GM19324 (cell line): ENCODE measurements around the gene BCAT1.

Experiments
- ATAC-seq: cut with Tn5 transposase; IDR thresholded peaks from one replicate; pipeline ENCODE4 v1.9.1; 2021; ENCODE audit warnings: mild to moderate bottlenecking, moderate library complexity; ENCODE audit not compliant: unreplicated experiment, low FRiP score

The BCAT1 gene

DNA sequence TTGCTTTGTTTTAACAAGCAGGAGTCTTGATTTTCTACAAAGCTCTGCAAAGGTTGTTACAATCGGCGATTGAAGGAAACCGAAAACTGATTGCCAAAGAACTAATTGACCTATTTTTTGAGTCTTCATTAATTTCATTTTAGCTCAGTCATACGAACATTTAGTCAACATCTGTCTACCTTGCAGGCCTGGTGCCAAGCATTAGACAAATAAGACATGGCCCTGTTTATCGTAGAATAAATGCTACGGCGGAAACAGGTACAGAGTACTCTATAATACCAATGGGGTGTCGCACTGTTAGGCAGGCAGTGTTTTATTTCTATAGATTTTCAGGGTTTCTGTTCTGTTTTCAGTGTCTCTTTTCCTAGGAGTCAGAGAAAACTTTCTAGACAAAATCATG is 171.5 kb downstream of the BCAT1 start:
- no peak for ATAC-seq

DNA sequence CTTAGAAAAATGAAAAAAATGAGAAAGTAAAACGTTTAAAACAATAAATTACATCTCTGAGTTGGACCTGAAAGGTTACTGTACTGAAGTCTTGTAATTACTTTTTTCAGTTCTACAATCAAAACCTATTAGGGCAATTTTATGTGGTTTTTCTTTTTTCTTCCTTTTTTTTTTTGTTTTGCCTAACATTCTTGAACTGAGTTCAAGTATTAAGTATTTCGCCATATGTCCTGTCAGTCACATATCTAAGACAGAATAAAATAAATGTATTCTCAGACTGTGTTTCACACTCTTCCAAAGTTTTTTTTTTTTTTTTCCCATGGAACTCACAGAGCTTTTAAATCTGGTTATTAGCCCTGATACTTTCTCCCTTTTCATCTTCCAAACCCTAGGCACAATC is 172.0 kb downstream of the BCAT1 start:
- ATAC-seq: no peak

DNA sequence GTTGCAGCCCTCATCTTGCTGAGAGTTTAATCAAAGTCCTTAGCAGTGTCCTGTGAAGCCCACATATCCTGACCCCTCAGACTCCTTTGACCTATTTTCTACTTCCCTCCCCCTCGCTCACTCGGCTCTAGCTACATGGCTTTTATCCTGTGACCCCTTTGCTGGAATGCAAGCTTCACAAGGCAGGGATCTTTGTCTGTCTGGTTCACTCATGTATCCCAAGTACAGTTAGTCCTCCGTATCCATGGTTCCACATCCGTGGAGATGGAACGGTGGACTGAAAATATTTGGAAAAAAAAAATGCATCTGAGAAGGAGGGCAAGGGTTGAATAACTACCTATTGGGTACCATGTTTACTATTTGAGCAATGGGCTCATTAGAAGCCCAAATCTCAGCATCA is 173.8 kb downstream of the BCAT1 start:
- no peak for ATAC-seq

DNA sequence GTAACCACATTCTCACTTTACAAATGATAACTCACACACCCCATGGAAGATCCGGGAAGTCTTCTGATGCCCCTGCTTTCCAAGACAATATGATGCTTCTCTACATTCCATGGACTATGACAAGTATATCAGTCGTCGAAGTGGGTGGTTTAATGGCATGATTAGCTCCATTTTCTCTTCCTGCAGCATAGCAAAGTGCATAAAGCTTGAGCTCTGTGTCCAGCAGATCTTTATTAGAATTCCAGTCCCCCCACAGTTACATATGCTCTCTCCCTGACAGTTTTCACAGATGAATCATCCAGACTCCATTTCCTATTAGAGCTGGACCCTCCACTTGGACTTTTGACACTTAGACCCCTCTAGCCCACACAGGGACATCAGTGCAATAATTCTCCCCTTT is 174.9 kb downstream of the BCAT1 start:
- ATAC-seq: no peak

DNA sequence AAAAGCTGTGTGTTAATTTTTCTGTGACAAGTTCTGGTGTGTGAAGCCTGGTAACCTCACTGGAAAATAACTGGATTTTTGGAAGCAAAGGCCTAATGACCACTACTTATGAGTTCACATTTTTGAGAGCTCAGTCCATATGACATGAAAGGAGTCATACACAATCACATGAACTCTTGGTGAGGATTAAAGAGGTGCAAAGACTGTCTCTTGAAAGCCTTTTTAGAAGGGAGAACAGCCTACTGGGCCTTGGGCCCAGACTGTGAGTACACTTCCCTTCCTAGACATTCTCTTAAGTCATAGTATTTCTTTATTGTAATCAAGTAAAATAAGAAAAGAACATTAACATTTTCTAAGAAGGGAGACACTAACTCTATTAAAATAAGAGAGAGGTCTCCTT is 176.1 kb downstream of the BCAT1 start:
- no peak for ATAC-seq

DNA sequence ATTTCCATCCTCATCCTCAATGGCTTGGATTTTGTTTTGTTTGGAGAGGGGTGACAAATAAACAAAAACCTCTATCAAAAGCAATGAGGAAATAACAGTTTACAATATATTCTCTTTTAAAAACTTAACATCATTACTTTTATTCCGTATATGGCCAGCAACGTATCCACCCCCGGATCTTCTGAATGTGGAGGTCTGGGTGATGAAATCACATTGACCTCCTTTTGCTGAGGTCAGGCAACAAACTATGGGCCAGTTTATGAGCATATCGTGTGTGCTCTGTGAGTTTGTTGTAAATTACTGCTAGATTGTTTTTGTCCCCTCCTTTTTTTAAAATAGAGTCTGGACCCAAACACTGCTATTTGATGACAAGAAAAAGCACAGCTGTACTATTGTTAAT is 178.1 kb downstream of the BCAT1 start:
- no peak for ATAC-seq

DNA sequence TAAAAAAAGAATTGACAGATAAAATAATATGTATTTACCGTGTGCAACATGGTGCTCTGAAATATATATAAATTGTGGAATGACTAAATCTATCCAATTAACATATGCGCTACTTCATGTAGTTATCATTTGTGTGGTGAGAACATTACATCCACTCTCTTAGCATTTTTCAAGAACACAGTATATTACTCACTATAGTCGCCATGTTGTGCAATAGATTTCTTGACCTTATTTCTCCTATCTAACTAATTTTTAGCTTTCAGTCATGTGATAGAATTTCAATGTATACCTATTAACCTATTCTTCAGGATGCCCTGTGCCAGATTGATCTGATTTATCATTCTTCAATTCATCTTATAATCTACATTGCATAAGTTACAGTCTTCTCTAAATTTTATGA is 178.6 kb downstream of the BCAT1 start:
- no peak for ATAC-seq

DNA sequence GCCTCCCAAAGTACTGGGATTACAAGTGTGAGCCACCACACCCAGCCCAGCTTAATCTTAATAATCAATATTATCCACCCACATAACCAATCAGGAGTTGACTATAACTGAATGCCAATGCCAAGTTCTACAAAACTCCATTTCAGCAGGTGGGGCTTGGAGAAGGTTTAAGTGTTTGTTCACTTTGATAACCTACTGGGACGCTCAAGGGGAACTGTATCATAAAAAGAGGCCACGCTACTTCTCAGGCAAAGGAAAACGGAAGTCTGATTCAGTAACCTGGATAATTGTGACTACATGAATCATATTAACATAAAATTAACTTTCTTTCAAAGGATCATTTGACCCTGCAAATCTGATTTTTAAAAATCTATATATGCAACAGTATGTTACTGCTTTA is 179.2 kb downstream of the BCAT1 start:
- ATAC-seq: no peak

DNA sequence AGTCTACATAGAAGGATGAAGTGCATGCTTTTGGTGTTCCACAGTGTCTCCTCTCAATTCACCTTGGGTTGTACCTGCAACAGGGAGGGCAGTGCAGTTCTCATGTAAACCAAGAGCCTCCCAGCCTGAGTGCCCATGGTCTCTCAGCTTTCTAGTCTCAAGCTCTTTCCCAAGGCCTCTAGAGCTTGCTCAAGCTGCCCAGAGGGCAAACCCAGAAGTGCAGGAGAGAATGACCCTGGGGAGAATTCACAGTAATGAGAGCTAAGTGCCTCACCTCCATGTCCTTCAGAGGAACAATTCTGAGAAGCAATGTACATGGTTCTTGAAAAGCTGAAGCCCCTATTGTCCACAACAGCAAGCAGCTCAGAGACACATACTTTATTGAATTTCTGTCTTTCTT is 180.5 kb downstream of the BCAT1 start:
- no peak for ATAC-seq

DNA sequence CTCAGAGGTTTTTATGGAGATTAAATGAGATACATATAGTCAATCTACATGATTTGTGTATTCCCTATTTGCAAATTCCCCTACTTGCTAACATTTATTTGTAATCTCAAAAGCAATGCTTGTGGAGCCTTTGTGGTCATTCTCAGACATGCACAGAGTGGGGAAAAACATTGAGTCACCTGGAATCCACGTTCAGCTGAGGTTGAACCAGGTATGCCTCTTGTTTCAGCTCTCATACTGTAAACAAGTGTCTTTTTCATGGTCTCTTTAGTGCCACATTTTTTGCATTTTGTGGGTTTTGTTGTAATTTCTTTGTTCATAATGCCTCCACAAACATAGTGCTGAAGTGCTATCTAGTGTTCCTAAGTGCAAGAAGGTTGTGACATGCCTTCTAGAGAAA is 181.9 kb downstream of the BCAT1 start:
- ATAC-seq: no peak

DNA sequence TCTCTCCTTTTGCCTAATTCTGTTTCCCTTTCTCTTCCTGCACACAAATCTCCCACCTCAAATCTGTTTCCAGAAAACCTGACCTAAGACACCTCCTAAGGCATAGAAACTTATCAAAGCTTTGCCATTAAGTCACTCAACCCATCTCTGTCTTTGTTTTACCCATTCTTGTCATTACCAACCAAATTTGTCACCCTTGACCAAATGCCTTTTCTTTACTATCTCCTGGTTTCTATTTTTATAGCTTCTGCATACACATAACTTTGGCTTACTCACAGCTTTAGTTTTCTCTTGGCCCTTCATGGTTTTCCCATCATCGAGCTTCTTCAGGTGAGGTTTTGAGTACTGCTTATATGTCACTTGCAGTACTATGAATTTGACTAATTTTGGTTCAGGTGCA is 184.2 kb downstream of the BCAT1 start:
- no peak for ATAC-seq

DNA sequence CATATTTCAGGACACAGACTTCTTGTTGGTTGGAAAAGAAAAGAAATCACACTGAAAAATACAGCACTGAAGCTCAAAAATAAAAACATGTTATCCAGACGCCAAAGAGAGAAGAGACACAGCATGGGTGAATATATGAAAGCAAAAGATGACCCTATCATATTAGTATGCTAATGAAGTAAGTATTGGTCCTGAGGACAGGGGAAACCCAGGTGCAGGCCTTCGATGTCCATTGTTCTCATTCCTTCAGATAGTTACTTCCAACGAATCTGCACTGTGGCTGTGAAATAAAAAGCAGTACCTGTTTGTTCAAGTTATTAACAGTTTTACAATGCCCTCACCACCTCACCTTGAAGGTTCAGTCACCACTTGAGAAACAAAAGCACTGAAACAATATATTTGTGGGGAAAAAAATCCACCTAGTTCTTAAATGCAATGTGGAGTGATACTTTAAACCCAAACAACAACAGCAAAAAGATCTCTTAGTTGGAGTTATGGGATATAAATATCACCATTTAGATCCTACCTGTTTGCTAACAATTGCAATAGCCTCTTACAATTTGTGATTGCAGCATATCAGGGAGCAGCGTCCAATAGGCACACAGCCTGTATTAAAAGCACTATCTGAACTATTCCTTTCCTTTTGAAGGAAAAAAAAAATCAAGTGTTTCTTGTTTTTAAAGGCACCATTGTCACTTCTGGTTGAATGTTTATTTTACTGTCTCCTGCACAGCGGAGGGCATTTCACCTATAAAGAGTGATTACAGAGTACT is 188.1 kb downstream of the BCAT1 start:
- no peak for ATAC-seq

DNA sequence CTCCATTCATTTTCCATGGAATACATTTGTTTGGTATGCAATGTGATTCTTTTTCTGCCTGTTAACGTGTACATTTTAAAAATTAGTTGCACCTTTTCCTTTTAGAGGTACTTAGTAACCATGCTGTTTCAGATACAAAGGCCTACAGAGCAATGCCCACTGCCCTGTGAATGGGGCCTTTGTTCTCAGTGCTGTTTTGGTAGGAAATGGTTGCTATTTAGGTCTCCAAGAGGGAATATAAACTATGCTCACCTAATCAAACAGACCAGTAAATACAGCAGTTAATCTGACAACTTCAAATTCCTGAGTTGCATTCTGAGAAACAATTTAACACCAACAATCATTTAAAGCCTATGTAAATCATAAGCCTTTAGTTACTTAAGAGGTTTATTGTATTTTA is 188.7 kb downstream of the BCAT1 start:
- ATAC-seq: no peak
